HG02623 (cell line): ENCODE measurements around the gene PARM1.

Source experiments
- ATAC-seq: cut with Tn5 transposase; IDR thresholded peaks from one replicate; pipeline ENCODE4 v1.9.1; 2021; ENCODE audit warnings: moderate library complexity; ENCODE audit not compliant: unreplicated experiment

PARM1 gene, protein sequence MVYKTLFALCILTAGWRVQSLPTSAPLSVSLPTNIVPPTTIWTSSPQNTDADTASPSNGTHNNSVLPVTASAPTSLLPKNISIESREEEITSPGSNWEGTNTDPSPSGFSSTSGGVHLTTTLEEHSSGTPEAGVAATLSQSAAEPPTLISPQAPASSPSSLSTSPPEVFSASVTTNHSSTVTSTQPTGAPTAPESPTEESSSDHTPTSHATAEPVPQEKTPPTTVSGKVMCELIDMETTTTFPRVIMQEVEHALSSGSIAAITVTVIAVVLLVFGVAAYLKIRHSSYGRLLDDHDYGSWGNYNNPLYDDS

GRCh38 chr4:74932832-74933561 lies at the start of gene PARM1:
TSS of gene PARM1 (plus strand) at chr4:74933116. CDS start at chr4:74933328, 212 bp downstream.
- peak; percentile 64 for ATAC-seq

DNA sequence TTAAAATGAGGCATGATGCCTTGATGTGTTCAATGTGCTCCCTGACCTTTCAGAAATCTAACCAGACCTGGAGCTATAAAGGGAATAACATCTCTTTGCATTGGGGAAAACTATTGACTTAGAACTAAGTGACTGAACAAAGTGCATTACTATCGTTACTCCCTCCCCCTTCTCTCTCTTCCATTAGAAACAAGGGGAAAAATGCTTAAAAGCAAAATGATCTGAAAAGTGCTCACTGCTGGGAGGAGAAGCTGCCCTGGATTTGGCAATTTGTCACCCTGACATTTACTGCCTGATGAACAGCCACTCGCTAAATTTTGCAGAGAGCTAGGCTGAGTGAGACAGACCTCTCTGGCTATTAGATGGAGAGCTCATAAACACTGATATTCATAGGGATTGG lies 48.6 kb upstream of the PARM1 start:
- no peak for ATAC-seq

- ATAC-seq: no peak
Observed at GRCh38 chr4:74886484-74886883, 46.4 kb upstream of the PARM1 start.

DNA sequence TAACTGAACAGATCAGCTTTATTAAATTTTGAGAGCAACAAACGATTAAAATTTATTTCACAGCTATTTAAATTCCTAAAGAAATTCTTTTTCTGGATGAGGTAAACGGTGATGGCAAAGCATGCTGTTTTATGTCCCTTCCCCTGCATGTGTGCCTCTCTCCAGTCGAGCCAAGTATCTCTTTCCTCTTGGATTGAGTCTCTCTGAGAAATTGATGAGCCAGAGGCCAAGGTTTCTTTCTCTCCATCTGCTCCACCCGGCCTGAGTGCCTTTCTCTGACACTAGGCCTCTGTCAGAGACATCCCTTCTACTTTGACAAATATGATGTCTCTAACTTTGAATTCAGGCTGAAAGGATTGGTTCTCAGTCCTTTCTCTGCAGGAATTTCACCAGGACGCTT lies 42.6 kb upstream of the PARM1 start:
- no peak for ATAC-seq

DNA sequence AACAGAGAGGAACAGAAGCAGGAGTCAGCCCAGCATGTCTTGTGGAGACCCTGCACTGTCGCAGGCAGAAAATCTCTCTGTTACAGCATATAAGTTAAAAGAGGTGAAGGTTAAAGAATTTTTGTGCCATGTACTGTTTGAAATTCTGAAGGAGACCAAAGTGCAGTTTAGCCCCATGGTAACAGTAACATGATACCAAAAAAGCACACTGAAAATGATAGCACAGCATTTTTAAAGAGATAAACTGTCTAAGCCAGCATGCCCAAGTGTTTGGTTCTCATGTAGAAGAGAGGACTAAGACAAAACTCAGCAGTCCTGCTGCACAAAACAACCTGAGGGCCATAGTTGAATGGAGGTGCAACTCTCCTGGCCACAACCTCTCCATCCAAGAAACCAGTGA lies 41.9 kb upstream of the PARM1 start:
- no peak for ATAC-seq

GRCh38 chr4:74893171-74893570 lies 39.7 kb upstream of the PARM1 start:
- no peak for ATAC-seq

DNA sequence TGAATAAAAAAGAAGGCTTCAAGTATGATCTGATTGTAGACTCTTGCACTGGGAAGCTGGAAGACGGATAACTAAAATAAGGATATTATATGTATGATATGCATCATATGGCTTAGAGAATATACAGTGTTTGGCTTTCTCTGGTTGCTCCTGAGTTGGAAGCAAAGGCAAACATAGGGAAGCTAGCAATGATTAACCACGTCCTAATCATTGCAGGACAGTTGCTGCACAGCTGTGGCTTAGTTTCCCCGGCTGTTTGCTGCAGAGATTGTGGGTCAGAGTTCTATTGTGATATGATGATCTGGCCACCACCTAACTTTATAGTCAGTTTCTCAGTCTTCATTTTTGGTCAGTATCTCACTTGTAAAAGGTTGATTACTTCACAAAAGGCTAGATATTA lies 36.3 kb upstream of the PARM1 start:
- no peak for ATAC-seq

- no peak for ATAC-seq
Observed at GRCh38 chr4:74897386-74897785, 35.5 kb upstream of the PARM1 start.

DNA sequence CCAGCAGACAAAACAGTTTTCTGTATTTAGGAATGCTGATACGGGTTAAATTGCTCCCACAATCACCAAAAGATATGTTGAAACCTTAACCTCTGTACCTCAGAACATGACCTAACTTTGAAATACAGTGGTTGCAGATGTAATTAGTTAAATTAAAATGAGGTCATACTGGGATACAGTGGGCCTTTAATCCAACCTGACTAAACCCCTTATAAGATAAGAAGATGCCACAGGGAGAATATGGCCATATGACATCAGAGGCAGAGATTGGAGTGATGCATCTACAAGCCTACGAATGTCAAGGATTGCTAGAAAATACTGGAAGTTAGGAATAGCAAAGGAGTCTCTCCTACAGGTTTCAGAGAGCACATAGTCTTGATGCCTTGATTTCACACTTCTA lies 32.1 kb upstream of the PARM1 start:
- no peak for ATAC-seq

GRCh38 chr4:74904509-74905065 lies 28.3 kb upstream of the PARM1 start:
- ATAC-seq: no peak

DNA sequence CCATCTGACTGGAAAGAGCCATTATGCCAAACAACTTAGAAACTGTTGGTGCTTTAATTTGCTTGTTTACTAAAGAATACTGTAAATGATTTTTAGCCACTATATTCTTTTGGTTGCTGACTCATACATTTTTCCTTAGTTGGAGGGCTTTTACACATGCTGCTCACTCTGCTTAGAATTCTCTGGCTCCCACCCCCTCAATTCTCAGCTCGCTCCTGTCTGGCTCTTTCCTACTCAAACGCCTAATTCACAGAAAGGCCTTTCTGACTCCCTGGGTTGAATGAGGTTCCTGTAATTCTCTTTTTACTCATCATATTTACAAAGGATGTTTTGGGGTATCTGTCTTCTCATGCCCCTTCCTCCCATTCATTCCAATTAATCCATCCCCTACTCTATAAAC lies 26.1 kb upstream of the PARM1 start:
- no peak for ATAC-seq

DNA sequence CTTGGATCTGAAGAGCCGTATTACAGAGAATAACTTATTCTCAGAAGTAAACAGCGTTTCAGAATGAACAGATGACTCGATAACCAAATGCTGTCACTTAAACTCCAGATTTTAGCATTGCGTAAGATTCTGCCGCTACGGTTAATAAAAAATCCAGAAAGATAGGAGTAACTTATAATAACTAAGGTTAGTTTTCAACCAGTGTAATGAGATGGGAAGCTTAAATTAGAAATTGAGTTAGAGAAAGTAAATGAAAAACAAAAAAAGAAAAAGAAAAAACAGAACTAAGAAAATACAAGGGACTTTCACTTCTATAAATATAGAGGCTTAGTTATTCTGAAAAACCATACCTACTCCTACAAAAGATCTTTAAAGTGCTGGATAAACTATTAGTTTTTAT lies 13.1 kb upstream of the PARM1 start:
- peak; percentile 63 for ATAC-seq

GRCh38 chr4:74920704-74921103 lies 12.2 kb upstream of the PARM1 start:
- ATAC-seq: no peak

- ATAC-seq: no peak
Observed at GRCh38 chr4:74921490-74921889, 11.4 kb upstream of the PARM1 start.

DNA sequence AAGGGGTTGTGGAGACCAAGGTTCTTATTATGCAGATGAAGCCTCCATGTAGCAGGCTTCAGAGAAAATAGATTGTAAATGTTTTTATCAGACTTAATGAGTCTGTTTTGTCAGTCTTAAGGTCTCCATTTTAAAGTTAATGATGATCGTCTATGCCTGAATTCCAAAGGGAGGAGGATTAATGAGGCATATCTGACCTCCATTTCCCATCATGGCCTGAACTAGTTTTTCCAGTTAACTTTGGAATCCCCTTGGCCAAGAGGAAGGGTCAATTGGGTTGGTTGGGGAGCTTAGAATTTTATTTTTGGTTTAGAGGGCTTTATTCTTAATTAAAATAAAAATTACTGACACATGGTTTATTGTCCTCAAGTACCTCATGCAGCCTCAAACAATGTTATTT lies 6.9 kb upstream of the PARM1 start:
- no peak for ATAC-seq

GRCh38 chr4:74930162-74930561 lies 2.8 kb upstream of the PARM1 start:
- ATAC-seq: peak; percentile 51

GRCh38 chr4:74931376-74931775 lies 1.5 kb upstream of the PARM1 start:
- no peak for ATAC-seq

DNA sequence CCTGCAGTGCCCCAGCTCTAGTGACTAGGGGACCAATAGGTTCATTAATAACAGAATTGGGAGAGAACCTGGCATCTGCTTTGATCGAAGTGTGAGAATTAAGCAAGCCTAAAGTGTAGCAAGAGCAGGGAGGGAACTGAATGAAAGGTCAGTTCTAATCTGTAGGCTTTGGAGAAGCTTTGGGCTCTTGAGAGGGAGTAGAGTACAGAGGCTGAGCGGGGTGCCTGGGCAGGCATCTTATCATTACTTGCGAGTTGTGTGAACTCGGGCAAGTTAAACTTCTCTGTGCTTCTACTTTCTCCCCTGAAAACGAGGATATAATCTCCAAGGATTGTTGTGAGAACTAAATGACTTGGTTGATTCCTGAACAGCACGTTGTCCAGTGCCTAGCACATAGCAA lies 906 bp upstream of the PARM1 start:
- ATAC-seq: no peak

DNA sequence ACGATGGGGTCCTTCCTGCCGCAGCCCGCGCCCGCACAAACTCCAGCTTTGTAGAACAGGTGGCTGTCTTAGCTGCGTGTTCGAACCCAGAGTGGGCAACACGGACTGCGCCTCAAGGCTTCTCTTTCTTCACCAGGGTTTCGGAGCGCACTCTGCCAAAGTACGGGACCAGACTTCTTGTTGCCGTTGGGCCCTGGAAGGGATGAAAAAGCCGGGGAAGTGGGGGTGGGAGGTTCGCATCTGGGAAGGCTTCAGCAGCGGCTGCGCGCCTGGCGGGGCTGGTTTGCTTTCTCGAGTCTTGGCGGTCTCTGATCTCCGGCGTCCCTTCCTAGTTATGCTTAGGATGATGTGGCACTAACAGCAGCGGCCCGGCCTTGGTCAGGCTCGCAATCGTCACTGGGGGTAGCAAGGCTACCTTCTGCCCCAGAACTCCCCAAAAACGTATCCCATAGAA lies 673 bp downstream of the PARM1 start:
- no peak for ATAC-seq

- ATAC-seq: no peak
Observed at GRCh38 chr4:74934016-74934831, 1.3 kb downstream of the PARM1 start.

- ATAC-seq: no peak
Observed at GRCh38 chr4:74934888-74935287, 2.0 kb downstream of the PARM1 start.
